ENCODE data around the gene FYTTD1.

FYTTD1 gene

GRCh38 chr3:197829397-197830045, 79.8 kb downstream of the FYTTD1 start:
- TF ChIP-seq CTCF (IDR thresholded peaks at IDR 0.05; ENCODE audit: insufficient read depth, low read length), result no peak
- H3K4me3 ChIP-seq (replicated peaks; ENCODE audit: insufficient read depth, low read length), result no peak overlapping the region
- DNase-seq (ENCODE audit: low read depth in 1 of 2, low spot score in 1 of 2), result no peak
- no peak overlapping the region for H3K27ac ChIP-seq (replicated peaks)
- no peaks in the 10 kb centered on the region for H3K27me3 ChIP-seq (ENCODE audit: insufficient read depth, poor library complexity, severe bottlenecking)

- H3K4me3 ChIP-seq (replicated peaks; ENCODE audit: insufficient read depth, low read length), result no peak overlapping the region
Measured at GRCh38 chr3:197830308-197830966, 80.8 kb downstream of the FYTTD1 start.

GRCh38 chr3:197830967-197831313, 81.3 kb downstream of the FYTTD1 start:
- TF ChIP-seq CTCF (IDR thresholded peaks at IDR 0.05; ENCODE audit: insufficient read depth, low read length) (no peak), SPI1 (IDR thresholded peaks at IDR 0.05; ENCODE audit: borderline replicate concordance, low read depth) (no peak), POLR2AphosphoS5 (IDR thresholded peaks at IDR 0.05; ENCODE audit: low read depth) (no peak), REST (IDR thresholded peaks at IDR 0.05; ENCODE audit: insufficient replicate concordance, low read depth) (no peak), GABPA (IDR thresholded peaks at IDR 0.05; ENCODE audit: low read depth) (no peak)
- DNase-seq (ENCODE audit: low read depth in 1 of 2, low spot score in 1 of 2), result no peak
- no peaks in the 10 kb centered on the region for H3K27me3 ChIP-seq (ENCODE audit: insufficient read depth, poor library complexity, severe bottlenecking)
- no peak overlapping the region for H3K4me3 ChIP-seq (replicated peaks; ENCODE audit: insufficient read depth, low read length)
- H3K27ac ChIP-seq (replicated peaks), result no peak overlapping the region

More at GRCh38 chr3:197830308-197830966, 80.8 kb downstream of the FYTTD1 start:
- DNase-seq (ENCODE audit: low read depth in 1 of 2, low spot score in 1 of 2), result no peak
- Histone ChIP-seq H3K27ac (replicated peaks) (no peak overlapping the region), H3K27me3 (ENCODE audit: insufficient read depth, poor library complexity, severe bottlenecking) (no peaks in the 10 kb centered on the region)
- TF ChIP-seq SPI1 (IDR thresholded peaks at IDR 0.05; ENCODE audit: borderline replicate concordance, low read depth) (no peak), CTCF (IDR thresholded peaks at IDR 0.05; ENCODE audit: insufficient read depth, low read length) (no peak), REST (IDR thresholded peaks at IDR 0.05; ENCODE audit: insufficient replicate concordance, low read depth) (no peak), POLR2AphosphoS5 (IDR thresholded peaks at IDR 0.05; ENCODE audit: low read depth) (no peak), GABPA (IDR thresholded peaks at IDR 0.05; ENCODE audit: low read depth) (no peak)
